ENCODE data around the gene TTC28. TPM values are rescaled to one million over a fixed set of nuclear protein-coding genes. Genes with fewer than 3 reads are reported as not detected.
A peak's percentile ranks its signal among the peaks of the same experiment; 100 is the strongest.

The TTC28 gene
- total RNA-seq, 1 donor from 2014 or later, result 13.5 TPM

- Histone ChIP-seq H3K27me3 (ENCODE audit: control insufficient read depth, insufficient read depth, low read length) (no peaks in the 10 kb centered on the region), H3K4me3 (ENCODE audit: low read depth, low read length) (no peak overlapping the region), H3K36me3 (ENCODE audit: control insufficient read depth, insufficient read depth, low read length) (no peaks in the 10 kb centered on the region)
- no peak for TF ChIP-seq CTCF (IDR thresholded peaks at IDR 0.05; ENCODE audit: insufficient read depth, low read length, poor library complexity, severe bottlenecking)
- peak; percentile 56 for DNase-seq (ENCODE audit: low read depth)
Observed at GRCh38 chr22:27987557-27987956, 692.1 kb downstream of the TTC28 start.

GRCh38 chr22:27986937-27987336 is 692.7 kb downstream of the TTC28 start:
- Histone ChIP-seq H3K27me3 (ENCODE audit: control insufficient read depth, insufficient read depth, low read length) (no peaks in the 10 kb centered on the region), H3K36me3 (ENCODE audit: control insufficient read depth, insufficient read depth, low read length) (no peaks in the 10 kb centered on the region), H3K4me3 (ENCODE audit: low read depth, low read length) (no peak overlapping the region)
- no peak for DNase-seq (ENCODE audit: low read depth)
- no peak for TF ChIP-seq CTCF (IDR thresholded peaks at IDR 0.05; ENCODE audit: insufficient read depth, low read length, poor library complexity, severe bottlenecking)

GRCh38 chr22:27986459-27986858 is 693.2 kb downstream of the TTC28 start:
- TF ChIP-seq CTCF (IDR thresholded peaks at IDR 0.05; ENCODE audit: insufficient read depth, low read length, poor library complexity, severe bottlenecking), result no peak
- Histone ChIP-seq H3K36me3 (ENCODE audit: control insufficient read depth, insufficient read depth, low read length) (no peaks in the 10 kb centered on the region), H3K27me3 (ENCODE audit: control insufficient read depth, insufficient read depth, low read length) (no peaks in the 10 kb centered on the region), H3K4me3 (ENCODE audit: low read depth, low read length) (no peak overlapping the region)
- DNase-seq (ENCODE audit: low read depth), result no peak

GRCh38 chr22:27985323-27986275 is 694.0 kb downstream of the TTC28 start:
- H3K27me3 ChIP-seq (ENCODE audit: control insufficient read depth, insufficient read depth, low read length), result no peaks in the 10 kb centered on the region
- no peaks in the 10 kb centered on the region for H3K36me3 ChIP-seq (ENCODE audit: control insufficient read depth, insufficient read depth, low read length)
- H3K4me3 ChIP-seq (ENCODE audit: low read depth, low read length), result no peak overlapping the region
- no peak for TF ChIP-seq CTCF (IDR thresholded peaks at IDR 0.05; ENCODE audit: insufficient read depth, low read length, poor library complexity, severe bottlenecking)
- DNase-seq (ENCODE audit: low read depth), result no peak

GRCh38 chr22:27984723-27985122 is 694.9 kb downstream of the TTC28 start:
- no peaks in the 10 kb centered on the region for H3K36me3 ChIP-seq (ENCODE audit: control insufficient read depth, insufficient read depth, low read length)
- DNase-seq (ENCODE audit: low read depth), result no peak
- H3K27me3 ChIP-seq (ENCODE audit: control insufficient read depth, insufficient read depth, low read length), result no peaks in the 10 kb centered on the region
- no peak overlapping the region for H3K4me3 ChIP-seq (ENCODE audit: low read depth, low read length)
- no peak for TF ChIP-seq CTCF (IDR thresholded peaks at IDR 0.05; ENCODE audit: insufficient read depth, low read length, poor library complexity, severe bottlenecking)
